ENCODE results near the gene C3orf33.
"Not testable (repeated sequence)": the region's sequence is repeated elsewhere in the genome, so short reads cannot be mapped to it uniquely, and the experiment has no call there.

Gene C3orf33, protein sequence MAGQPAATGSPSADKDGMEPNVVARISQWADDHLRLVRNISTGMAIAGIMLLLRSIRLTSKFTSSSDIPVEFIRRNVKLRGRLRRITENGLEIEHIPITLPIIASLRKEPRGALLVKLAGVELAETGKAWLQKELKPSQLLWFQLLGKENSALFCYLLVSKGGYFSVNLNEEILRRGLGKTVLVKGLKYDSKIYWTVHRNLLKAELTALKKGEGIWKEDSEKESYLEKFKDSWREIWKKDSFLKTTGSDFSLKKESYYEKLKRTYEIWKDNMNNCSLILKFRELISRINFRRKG

GRCh38 chr3:155805802-155806618 is at the start of gene C3orf33:
TSS of gene C3orf33 (minus strand) at chr3:155806278. CDS start at chr3:155806252, 26 bp downstream.
- in situ Hi-C loops (cut with MboI; ENCODE audit: low sequenced_read_pairs) = no loop called here

DNA sequence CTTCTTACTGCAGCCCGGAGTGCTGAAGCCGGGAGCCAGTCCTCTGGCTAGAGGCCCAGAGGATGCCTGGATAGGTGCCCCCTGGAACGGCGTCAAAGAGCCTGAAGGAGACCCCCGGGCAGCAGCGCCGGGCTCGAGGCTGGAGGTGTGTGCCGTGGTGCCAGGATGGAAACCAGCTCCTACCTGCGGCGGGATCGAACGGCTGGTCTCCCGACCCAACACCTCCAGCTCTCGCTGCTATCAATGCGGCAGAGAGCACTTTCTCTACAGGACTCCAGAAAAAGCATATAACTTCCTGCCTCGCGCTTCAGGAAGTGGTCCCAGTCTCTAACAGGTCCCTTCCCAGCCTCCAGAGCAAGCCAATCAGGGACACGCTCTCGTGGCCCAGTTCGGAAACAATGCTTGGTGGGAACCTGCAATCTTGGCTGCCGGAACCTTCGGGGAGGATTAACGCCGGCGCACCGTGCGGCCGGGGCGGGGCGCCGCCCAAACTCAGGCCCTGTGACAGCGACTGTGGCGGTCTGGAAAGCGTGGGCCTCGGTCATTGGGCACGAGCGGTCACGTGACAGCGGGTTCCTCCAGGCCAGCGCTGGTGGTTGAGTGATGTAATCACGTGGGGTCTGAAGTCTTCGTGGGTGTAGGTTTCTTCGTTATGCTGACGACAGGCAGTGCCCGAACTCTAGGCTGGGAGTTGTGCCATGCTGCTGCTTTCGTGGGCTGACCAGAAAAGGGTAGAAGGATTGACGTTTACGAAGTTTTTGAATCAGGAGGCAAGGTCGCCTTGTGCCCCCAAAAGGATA is 48.3 kb upstream of the C3orf33 start, which contains the start of gene SLC33A1:
Gene SLC33A1 (minus strand): TSS at position 287 of the 800 bp plus-strand sequence. CDS start 430 bp downstream, outside the sequence.
- in situ Hi-C loops (cut with MboI; ENCODE audit: low sequenced_read_pairs) = no loop called here

GRCh38 chr3:155853214-155854140 is 47.4 kb upstream of the C3orf33 start:
- in situ Hi-C loops (cut with MboI; ENCODE audit: low sequenced_read_pairs) = no loop called here

GRCh38 chr3:155852341-155852740 is 46.3 kb upstream of the C3orf33 start:
- in situ Hi-C loops (cut with MboI; ENCODE audit: low sequenced_read_pairs) = no loop called here

- in situ Hi-C loops (cut with MboI; ENCODE audit: low sequenced_read_pairs) = not testable (repeated sequence)
Measured at GRCh38 chr3:155849404-155849803, 43.3 kb upstream of the C3orf33 start.

GRCh38 chr3:155847993-155848392 is 41.9 kb upstream of the C3orf33 start:
- in situ Hi-C loops (cut with MboI; ENCODE audit: low sequenced_read_pairs) = no loop called here

- in situ Hi-C loops (cut with MboI; ENCODE audit: low sequenced_read_pairs) = no loop called here
Measured at GRCh38 chr3:155846119-155846518, 40.0 kb upstream of the C3orf33 start.

DNA sequence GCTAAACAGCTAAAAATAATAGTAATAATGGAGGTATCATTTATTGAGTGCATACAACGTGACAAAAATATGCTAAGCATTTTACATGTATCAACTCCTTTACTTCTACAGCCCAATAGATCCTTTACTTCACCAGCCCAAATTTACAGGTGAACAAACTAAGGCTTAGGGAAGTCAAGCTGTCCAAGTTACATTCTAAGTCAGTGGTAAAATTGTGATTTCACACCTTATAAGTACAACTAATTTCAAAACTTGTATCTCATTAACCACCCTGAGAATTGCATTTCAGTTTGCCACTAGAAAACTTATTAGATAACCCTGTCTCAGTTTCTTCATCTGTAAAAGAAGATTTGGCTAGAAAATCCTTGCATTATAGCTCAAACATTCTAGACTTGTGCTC is 37.5 kb upstream of the C3orf33 start:
- in situ Hi-C loops (cut with MboI; ENCODE audit: low sequenced_read_pairs) = no loop called here

GRCh38 chr3:155835341-155836071 is 29.4 kb upstream of the C3orf33 start:
- in situ Hi-C loops (cut with MboI; ENCODE audit: low sequenced_read_pairs) = no loop called here

DNA sequence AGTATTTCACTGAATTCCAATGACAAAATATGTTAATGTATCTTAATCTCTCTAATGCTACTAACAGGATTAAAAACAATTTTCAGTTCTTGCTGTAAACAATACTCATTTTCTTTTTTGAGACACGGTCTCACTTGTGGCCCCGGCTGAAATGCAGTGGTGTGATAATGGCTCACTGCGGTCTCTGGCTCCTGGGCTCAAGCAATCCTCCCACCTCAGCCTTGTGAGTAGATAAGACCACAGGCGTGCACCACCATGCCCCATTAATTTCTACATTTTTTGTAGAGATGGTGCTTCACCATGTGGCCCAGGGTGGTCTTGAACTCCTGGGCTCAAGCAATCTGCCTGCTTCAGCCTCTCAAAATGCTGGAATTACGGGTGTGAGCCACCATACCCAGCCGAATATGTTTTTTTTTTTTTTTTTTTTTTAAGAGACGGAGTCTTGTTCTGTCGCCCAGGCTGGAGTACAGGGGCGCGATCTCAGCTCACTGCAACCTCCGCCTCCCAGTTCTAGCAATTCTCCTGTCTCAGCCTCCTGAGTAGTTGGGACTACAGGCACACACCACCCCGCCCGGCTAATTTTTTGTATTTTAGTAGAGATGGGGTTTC is 22.5 kb upstream of the C3orf33 start:
- in situ Hi-C loops (cut with MboI; ENCODE audit: low sequenced_read_pairs) = not testable (repeated sequence)

- in situ Hi-C loops (cut with MboI; ENCODE audit: low sequenced_read_pairs) = no loop called here
Measured at GRCh38 chr3:155815030-155815545, 9.0 kb upstream of the C3orf33 start.

DNA sequence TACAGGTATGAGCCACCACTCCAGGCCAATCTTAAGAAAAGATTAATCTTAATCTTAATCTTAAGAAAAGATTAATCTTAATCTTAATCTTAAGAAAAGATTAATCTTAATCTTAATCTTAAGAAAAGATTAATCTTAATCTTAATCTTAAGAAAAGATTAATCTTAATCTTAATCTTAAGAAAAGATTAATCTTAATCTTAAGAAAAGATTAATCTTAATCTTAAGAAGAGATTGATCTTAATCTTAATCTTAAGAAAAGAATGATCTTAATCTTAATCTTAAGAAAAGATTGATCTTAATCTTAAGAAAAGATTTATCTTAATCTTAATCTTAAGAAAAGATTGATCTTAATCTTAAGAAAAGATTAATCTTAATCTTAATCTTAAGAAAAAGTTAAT is 7.1 kb upstream of the C3orf33 start:
- in situ Hi-C loops (cut with MboI; ENCODE audit: low sequenced_read_pairs) = not testable (repeated sequence)

- in situ Hi-C loops (cut with MboI; ENCODE audit: low sequenced_read_pairs) = no loop called here
Measured at GRCh38 chr3:155809181-155809580, 3.1 kb upstream of the C3orf33 start.

DNA sequence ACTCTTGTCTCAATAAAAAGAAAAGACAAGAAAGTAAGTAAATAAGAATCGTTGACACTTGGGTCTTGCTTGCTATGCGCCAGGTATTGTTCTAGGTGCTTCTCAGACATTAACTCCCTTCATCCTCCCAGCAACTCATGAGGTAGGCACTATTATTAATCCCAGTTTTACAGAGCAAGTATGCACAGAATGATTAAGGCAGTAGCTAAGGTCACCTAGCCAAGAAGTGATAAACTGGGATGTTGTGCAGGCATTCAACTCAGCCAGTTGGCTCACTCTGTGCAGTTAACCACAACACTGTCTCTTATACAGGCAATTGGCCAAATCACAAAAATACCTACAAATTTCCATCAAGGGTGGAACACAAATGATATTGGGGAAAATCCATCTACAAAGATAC is 1.7 kb upstream of the C3orf33 start:
- in situ Hi-C loops (cut with MboI; ENCODE audit: low sequenced_read_pairs) = no loop called here

- in situ Hi-C loops (cut with MboI; ENCODE audit: low sequenced_read_pairs) = no loop called here
Measured at GRCh38 chr3:155805204-155805801, 775 bp downstream of the C3orf33 start.

GRCh38 chr3:155804323-155804722 is 1.8 kb downstream of the C3orf33 start:
- in situ Hi-C loops (cut with MboI; ENCODE audit: low sequenced_read_pairs) = no loop called here

GRCh38 chr3:155792532-155792931 is 13.5 kb downstream of the C3orf33 start:
- in situ Hi-C loops (cut with MboI; ENCODE audit: low sequenced_read_pairs) = no loop called here

- in situ Hi-C loops (cut with MboI; ENCODE audit: low sequenced_read_pairs) = no loop called here
Measured at GRCh38 chr3:155791190-155791589, 14.9 kb downstream of the C3orf33 start.

Measured in HL-60/S4 treated with retinoic acid at 250 ng/mL for 4 days and 3 days (cell line).